ENCODE measurements around the gene CLDN22. TPM values are rescaled to one million over a fixed set of nuclear protein-coding genes. Genes with fewer than 3 reads are reported as not detected.

CLDN22 gene
- total and polyA plus RNA-seq, 2 experiments from 2014 or later, result not detected

- no peak overlapping the region for H3K4me3 ChIP-seq
- H3K79me2 ChIP-seq, result no peaks in the 10 kb centered on the region
- H3K27me3 ChIP-seq, result no peaks in the 10 kb centered on the region
- 96% methylated on average over 9 of the region's 9 CpGs for WGBS (ENCODE audit: low lambda C conversion rate, missing lambda C conversion rate)
- no peak overlapping the region for H3K27ac ChIP-seq
- no peaks in the 10 kb centered on the region for H3K9me2 ChIP-seq (replicated peaks; ENCODE audit: insufficient read depth)
- H3K4me1 ChIP-seq (ENCODE audit: insufficient read depth), result peaks cover 3% of the 10 kb centered on the region
- H4K20me1 ChIP-seq (ENCODE audit: insufficient read depth, poor library complexity, severe bottlenecking), result no peaks in the 10 kb centered on the region
- TF ChIP-seq, protein P1, sequence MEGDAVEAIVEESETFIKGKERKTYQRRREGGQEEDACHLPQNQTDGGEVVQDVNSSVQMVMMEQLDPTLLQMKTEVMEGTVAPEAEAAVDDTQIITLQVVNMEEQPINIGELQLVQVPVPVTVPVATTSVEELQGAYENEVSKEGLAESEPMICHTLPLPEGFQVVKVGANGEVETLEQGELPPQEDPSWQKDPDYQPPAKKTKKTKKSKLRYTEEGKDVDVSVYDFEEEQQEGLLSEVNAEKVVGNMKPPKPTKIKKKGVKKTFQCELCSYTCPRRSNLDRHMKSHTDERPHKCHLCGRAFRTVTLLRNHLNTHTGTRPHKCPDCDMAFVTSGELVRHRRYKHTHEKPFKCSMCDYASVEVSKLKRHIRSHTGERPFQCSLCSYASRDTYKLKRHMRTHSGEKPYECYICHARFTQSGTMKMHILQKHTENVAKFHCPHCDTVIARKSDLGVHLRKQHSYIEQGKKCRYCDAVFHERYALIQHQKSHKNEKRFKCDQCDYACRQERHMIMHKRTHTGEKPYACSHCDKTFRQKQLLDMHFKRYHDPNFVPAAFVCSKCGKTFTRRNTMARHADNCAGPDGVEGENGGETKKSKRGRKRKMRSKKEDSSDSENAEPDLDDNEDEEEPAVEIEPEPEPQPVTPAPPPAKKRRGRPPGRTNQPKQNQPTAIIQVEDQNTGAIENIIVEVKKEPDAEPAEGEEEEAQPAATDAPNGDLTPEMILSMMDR (IDR thresholded peaks at IDR 0.05; ENCODE audit: poor library complexity), result no peak
- TF ChIP-seq EZH2 (IDR thresholded peaks at IDR 0.05; ENCODE audit: borderline replicate concordance), result no peak
- TF ChIP-seq EZH2phosphoT487 (IDR thresholded peaks at IDR 0.05; ENCODE audit: low read depth, severe bottlenecking, unreplicated experiment), result no peak
- DNase-seq (ENCODE audit: low spot score), result no peak
- no peaks in the 10 kb centered on the region for H3K36me3 ChIP-seq (replicated peaks; ENCODE audit: insufficient read depth, low read depth)
- no peaks in the 10 kb centered on the region for H3K9me3 ChIP-seq (ENCODE audit: low read depth)
- no peak overlapping the region for H2AFZ ChIP-seq
- H3K4me2 ChIP-seq, result no peak overlapping the region
These were observed 13.1 kb upstream of the CLDN22 start for GRCh38 chr4:183333202-183333601.

GRCh38 chr4:183332447-183332846 lies 12.4 kb upstream of the CLDN22 start:
- H3K4me3 ChIP-seq, result no peak overlapping the region
- H3K27ac ChIP-seq, result no peak overlapping the region
- no peak overlapping the region for H3K4me2 ChIP-seq
- WGBS (ENCODE audit: low lambda C conversion rate, missing lambda C conversion rate), result 90% methylated on average over 11 of the region's 11 CpGs
- TF ChIP-seq EZH2 (IDR thresholded peaks at IDR 0.05; ENCODE audit: borderline replicate concordance) (no peak), EZH2phosphoT487 (IDR thresholded peaks at IDR 0.05; ENCODE audit: low read depth, severe bottlenecking, unreplicated experiment) (no peak)
- TF ChIP-seq, protein P1 (IDR thresholded peaks at IDR 0.05; ENCODE audit: poor library complexity), result no peak
- H3K9me3 ChIP-seq (ENCODE audit: low read depth), result no peaks in the 10 kb centered on the region
- no peak for DNase-seq (ENCODE audit: low spot score)
- no peaks in the 10 kb centered on the region for H3K27me3 ChIP-seq
- H3K9me2 ChIP-seq (replicated peaks; ENCODE audit: insufficient read depth), result no peaks in the 10 kb centered on the region
- H2AFZ ChIP-seq, result no peak overlapping the region
- H3K4me1 ChIP-seq (ENCODE audit: insufficient read depth), result peaks cover 3% of the 10 kb centered on the region
- no peaks in the 10 kb centered on the region for H3K36me3 ChIP-seq (replicated peaks; ENCODE audit: insufficient read depth, low read depth)
- H4K20me1 ChIP-seq (ENCODE audit: insufficient read depth, poor library complexity, severe bottlenecking), result no peaks in the 10 kb centered on the region
- H3K79me2 ChIP-seq, result no peaks in the 10 kb centered on the region

DNA sequence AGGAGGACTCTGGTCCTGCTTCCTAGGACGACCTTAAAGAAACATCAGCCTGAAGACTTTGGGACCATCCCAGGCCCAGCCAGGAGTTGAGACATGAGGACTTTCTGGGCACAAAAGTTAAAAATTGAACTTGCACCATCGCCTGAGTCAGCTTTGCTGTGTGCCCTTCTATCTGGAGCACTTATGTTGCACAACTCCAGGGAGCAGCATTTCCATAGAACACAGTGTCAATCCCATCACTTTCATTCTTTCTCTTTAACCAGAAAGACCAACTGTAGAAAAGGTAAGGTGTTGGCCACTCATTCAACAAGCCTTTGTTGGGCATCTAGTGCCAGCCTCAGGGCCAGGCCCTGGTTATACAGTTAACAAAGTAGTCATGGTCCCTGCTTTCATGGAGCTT lies 10.8 kb upstream of the CLDN22 start:
- Histone ChIP-seq H3K9me2 (replicated peaks; ENCODE audit: insufficient read depth) (no peaks in the 10 kb centered on the region), H3K4me2 (no peak overlapping the region), H3K4me1 (ENCODE audit: insufficient read depth) (peaks cover 3% of the 10 kb centered on the region), H4K20me1 (ENCODE audit: insufficient read depth, poor library complexity, severe bottlenecking) (no peaks in the 10 kb centered on the region), H2AFZ (no peak overlapping the region), H3K27ac (no peak overlapping the region), H3K27me3 (no peaks in the 10 kb centered on the region), H3K36me3 (replicated peaks; ENCODE audit: insufficient read depth, low read depth) (no peaks in the 10 kb centered on the region), H3K79me2 (no peaks in the 10 kb centered on the region), H3K4me3 (no peak overlapping the region), H3K9me3 (ENCODE audit: low read depth) (peaks cover 3% of the 10 kb centered on the region)
- 97% methylated on average over 2 of the region's 2 CpGs for WGBS (ENCODE audit: low lambda C conversion rate, missing lambda C conversion rate)
- no peak for DNase-seq (ENCODE audit: low spot score)
- TF ChIP-seq EZH2 (IDR thresholded peaks at IDR 0.05; ENCODE audit: borderline replicate concordance), result no peak
- no peak for TF ChIP-seq EZH2phosphoT487 (IDR thresholded peaks at IDR 0.05; ENCODE audit: low read depth, severe bottlenecking, unreplicated experiment)
- TF ChIP-seq, protein P1 (IDR thresholded peaks at IDR 0.05; ENCODE audit: poor library complexity), result no peak

Data from hepatocyte (in vitro differentiated cells).